Osteocyte (in vitro differentiated cells): ENCODE results near the gene GABRG3. TPM values are rescaled to one million over a fixed set of nuclear protein-coding genes. Genes with fewer than 3 reads are reported as not detected.

Source experiments
- DNase-seq: peaks from one replicate; pipeline ENCODE4 v3.0.0; 2021; ENCODE audit warnings: mixed read lengths; ENCODE audit not compliant: unreplicated experiment; ENCODE audit errors: extremely low spot score
- H3K27ac Mint-ChIP-seq: one replicate; pipeline ENCODE4 v1.8.0; 2021; ENCODE audit warnings: mild to moderate bottlenecking, mixed read lengths; ENCODE audit not compliant: unreplicated experiment
- H3K27me3 Mint-ChIP-seq: one replicate; pipeline ENCODE4 v1.8.0; 2021; ENCODE audit warnings: mixed read lengths; ENCODE audit not compliant: unreplicated experiment
- H3K36me3 Mint-ChIP-seq: one replicate; pipeline ENCODE4 v1.8.0; 2021; ENCODE audit warnings: mixed read lengths; ENCODE audit not compliant: unreplicated experiment
- H3K4me1 Mint-ChIP-seq: one replicate; pipeline ENCODE4 v1.8.0; 2021; ENCODE audit warnings: mixed read lengths; ENCODE audit not compliant: unreplicated experiment
- H3K4me3 Mint-ChIP-seq: one replicate; pipeline ENCODE4 v1.8.0; 2021; ENCODE audit warnings: mild to moderate bottlenecking, moderate library complexity, mixed read lengths; ENCODE audit not compliant: unreplicated experiment
- H3K9me3 Mint-ChIP-seq: one replicate; pipeline ENCODE4 v1.8.0; 2021; ENCODE audit warnings: mixed read lengths; ENCODE audit not compliant: unreplicated experiment
- total RNA-seq: library from RNA; stranded (reverse); gene quantifications from 2 replicates; pipeline ENCODE4 v1.2.1, GENCODE V29; 2021
- TF ChIP-seq, protein P1 (sequence below): fragments of 200-600 bp; sonication (generic); IDR thresholded peaks from 2 replicates; pipeline ENCODE4 v1.5.0; 2021; ENCODE audit warnings: antibody characterized with exemption, mild to moderate bottlenecking, moderate library complexity

Gene GABRG3
- total RNA-seq, 1 donor from 2014 or later, result 0.19 TPM

GRCh38 chr15:27459836-27460235 lies 488.9 kb downstream of the GABRG3 start:
- no peaks in the 10 kb centered on the region for H3K4me1 Mint-ChIP-seq
- no peaks in the 10 kb centered on the region for H3K36me3 Mint-ChIP-seq
- no peaks in the 10 kb centered on the region for H3K27me3 Mint-ChIP-seq
- TF ChIP-seq, protein P1, sequence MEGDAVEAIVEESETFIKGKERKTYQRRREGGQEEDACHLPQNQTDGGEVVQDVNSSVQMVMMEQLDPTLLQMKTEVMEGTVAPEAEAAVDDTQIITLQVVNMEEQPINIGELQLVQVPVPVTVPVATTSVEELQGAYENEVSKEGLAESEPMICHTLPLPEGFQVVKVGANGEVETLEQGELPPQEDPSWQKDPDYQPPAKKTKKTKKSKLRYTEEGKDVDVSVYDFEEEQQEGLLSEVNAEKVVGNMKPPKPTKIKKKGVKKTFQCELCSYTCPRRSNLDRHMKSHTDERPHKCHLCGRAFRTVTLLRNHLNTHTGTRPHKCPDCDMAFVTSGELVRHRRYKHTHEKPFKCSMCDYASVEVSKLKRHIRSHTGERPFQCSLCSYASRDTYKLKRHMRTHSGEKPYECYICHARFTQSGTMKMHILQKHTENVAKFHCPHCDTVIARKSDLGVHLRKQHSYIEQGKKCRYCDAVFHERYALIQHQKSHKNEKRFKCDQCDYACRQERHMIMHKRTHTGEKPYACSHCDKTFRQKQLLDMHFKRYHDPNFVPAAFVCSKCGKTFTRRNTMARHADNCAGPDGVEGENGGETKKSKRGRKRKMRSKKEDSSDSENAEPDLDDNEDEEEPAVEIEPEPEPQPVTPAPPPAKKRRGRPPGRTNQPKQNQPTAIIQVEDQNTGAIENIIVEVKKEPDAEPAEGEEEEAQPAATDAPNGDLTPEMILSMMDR, result no peak
- DNase-seq, result no peak
- H3K4me3 Mint-ChIP-seq, result no peak overlapping the region
- no peaks in the 10 kb centered on the region for H3K9me3 Mint-ChIP-seq
- no peak overlapping the region for H3K27ac Mint-ChIP-seq

- Mint-ChIP-seq H3K27me3 (no peaks in the 10 kb centered on the region), H3K4me1 (peaks cover 2% of the 10 kb centered on the region), H3K4me3 (no peak overlapping the region), H3K9me3 (no peaks in the 10 kb centered on the region), H3K27ac (no peak overlapping the region), H3K36me3 (no peaks in the 10 kb centered on the region)
- TF ChIP-seq, protein P1, result no peak
- no peak for DNase-seq
Measured at GRCh38 chr15:27461181-27461580, 490.2 kb downstream of the GABRG3 start.

GRCh38 chr15:27463525-27464088 lies 492.6 kb downstream of the GABRG3 start:
- Mint-ChIP-seq H3K36me3 (no peaks in the 10 kb centered on the region), H3K27me3 (no peaks in the 10 kb centered on the region), H3K4me1 (peaks cover 2% of the 10 kb centered on the region), H3K4me3 (no peak overlapping the region), H3K9me3 (no peaks in the 10 kb centered on the region), H3K27ac (no peak overlapping the region)
- DNase-seq, result no peak
- TF ChIP-seq, protein P1, result no peak

DNA sequence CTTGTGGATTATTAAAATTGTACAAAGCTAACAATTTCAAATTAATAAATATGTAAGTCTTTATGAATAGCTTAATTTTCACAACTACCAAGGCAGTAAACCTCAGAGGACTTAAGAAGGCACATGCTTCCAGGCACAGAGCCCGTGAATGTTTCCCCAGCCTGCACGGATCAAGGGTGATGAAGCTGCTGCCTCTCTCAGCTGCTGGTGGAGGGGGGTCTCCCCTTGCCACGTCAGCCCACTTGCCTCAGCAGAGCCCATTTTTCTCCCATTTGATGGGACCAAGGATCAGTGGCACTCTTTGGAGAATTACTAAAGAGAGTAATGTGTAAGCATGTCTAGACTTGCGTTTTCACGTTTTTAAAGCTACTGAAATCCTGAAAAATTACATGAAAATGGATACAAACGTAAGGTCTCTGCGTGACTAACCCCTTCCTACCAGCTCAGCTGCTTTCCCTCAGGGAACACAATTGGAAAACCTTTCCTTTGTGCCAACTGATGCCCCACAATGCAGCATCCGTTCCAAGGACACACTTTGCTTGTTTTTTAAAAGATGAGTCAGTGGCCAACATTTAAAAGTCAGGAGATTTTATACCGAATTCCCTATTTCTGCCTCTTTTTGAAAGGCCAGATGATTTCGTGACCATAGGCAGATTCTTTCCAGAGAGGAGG lies 494.1 kb downstream of the GABRG3 start:
- TF ChIP-seq, protein P1, result no peak
- no peak for DNase-seq
- Mint-ChIP-seq H3K4me3 (no peak overlapping the region), H3K27me3 (no peaks in the 10 kb centered on the region), H3K4me1 (peaks cover 2% of the 10 kb centered on the region), H3K36me3 (no peaks in the 10 kb centered on the region), H3K9me3 (no peaks in the 10 kb centered on the region), H3K27ac (no peak overlapping the region)

GRCh38 chr15:27466758-27467157 lies 495.8 kb downstream of the GABRG3 start:
- H3K9me3 Mint-ChIP-seq, result no peaks in the 10 kb centered on the region
- no peak overlapping the region for H3K4me3 Mint-ChIP-seq
- H3K36me3 Mint-ChIP-seq, result no peaks in the 10 kb centered on the region

More at GRCh38 chr15:27466758-27467157, 495.8 kb downstream of the GABRG3 start:
- H3K27ac Mint-ChIP-seq, result no peak overlapping the region
- peaks cover 2% of the 10 kb centered on the region for H3K4me1 Mint-ChIP-seq
- no peaks in the 10 kb centered on the region for H3K27me3 Mint-ChIP-seq
- DNase-seq, result no peak
- TF ChIP-seq, protein P1, result no peak
